ENCODE results near the gene ABCA13.

GRCh38 chr7:48627164-48627563, 455.9 kb downstream of the ABCA13 start:
- no peak for TF ChIP-seq CTCF (conservative IDR thresholded peaks at IDR 0.05; ENCODE audit: low read length)
- TF ChIP-seq EZH2phosphoT487 (IDR thresholded peaks at IDR 0.05; ENCODE audit: borderline replicate concordance): no peak

Measured in Loucy (cell line).